ENCODE data around the gene ZFP36L1. TPM values are rescaled to one million over a fixed set of nuclear protein-coding genes. Genes with fewer than 3 reads are reported as not detected.

The ZFP36L1 gene
- total and polyA plus RNA-seq, 9 of the 15 experiments (the other 6 are each of a cell fraction or from before 2014, with no cell fraction given) = 1.3 to 26.6 (median 3.7) TPM

- no peak for TF ChIP-seq DLX4 (CRISPR knock-in tag; IDR thresholded peaks at IDR 0.05)
- no peak for TF ChIP-seq GTF2E2 (tag; IDR thresholded peaks at IDR 0.05)
- TF ChIP-seq IRF1 (CRISPR knock-in tag; IDR thresholded peaks at IDR 0.05; ENCODE audit: borderline replicate concordance) = no peak
- TF ChIP-seq ZNF511 (CRISPR knock-in tag; IDR thresholded peaks at IDR 0.05) = no peak
- peak; percentile 17 for TF ChIP-seq MEIS2 (IDR thresholded peaks at IDR 0.05; ENCODE audit: partially characterized antibody)
- TF ChIP-seq ZNF280A (IDR thresholded peaks at IDR 0.05; ENCODE audit: low read depth, partially characterized antibody) = no peak
- TF ChIP-seq SRSF1 (IDR thresholded peaks at IDR 0.05; ENCODE audit: low read depth, low read length) = no peak
- TF ChIP-seq MITF (IDR thresholded peaks at IDR 0.05) = no peak
- no peak for TF ChIP-seq HBP1 (CRISPR knock-in tag; IDR thresholded peaks at IDR 0.05)
- TF ChIP-seq NRF1 (conservative IDR thresholded peaks at IDR 0.05 in 1 of 2, IDR thresholded peaks at IDR 0.05 in 1 of 2) = no peak
- TF ChIP-seq ZNF695 (CRISPR knock-in tag; IDR thresholded peaks at IDR 0.05) = no peak
- 0 out of 2 replicates have a peak, but pooled peaks have one; percentile 30 for TF ChIP-seq LCOR (CRISPR knock-in tag; IDR thresholded peaks at IDR 0.05)
- TF ChIP-seq ZFP36 (IDR thresholded peaks at IDR 0.05; ENCODE audit: low read depth, low read length, partially characterized antibody) = peak; percentile 38
- TF ChIP-seq PTBP1 (IDR thresholded peaks at IDR 0.05; ENCODE audit: low read depth, low read length) = no peak
- no peak for TF ChIP-seq CREM (IDR thresholded peaks at IDR 0.05; ENCODE audit: low read depth)
- TF ChIP-seq KDM1A (IDR thresholded peaks at IDR 0.05) = peak in 1 of 2 experiments; percentile 13; a peak in 2 of 4 replicates
- no peak for TF ChIP-seq ZNF431 (CRISPR knock-in tag; IDR thresholded peaks at IDR 0.05)
- TF ChIP-seq ZBTB17 (CRISPR knock-in tag; IDR thresholded peaks at IDR 0.05) = no peak; the same call in 1 of the 2 replicates
- peak; percentile 13; the same call in 1 of the 2 replicates for TF ChIP-seq NCOR1 (IDR thresholded peaks at IDR 0.05)
- TF ChIP-seq ILK (tag; IDR thresholded peaks at IDR 0.05; ENCODE audit: borderline replicate concordance, low read depth) = no peak
- no peak for TF ChIP-seq HNRNPL (IDR thresholded peaks at IDR 0.05; ENCODE audit: low read depth, low read length)
- no peak for TF ChIP-seq ZNF76 (CRISPR knock-in tag; IDR thresholded peaks at IDR 0.05; ENCODE audit: borderline replicate concordance)
Observed at GRCh38 chr14:68781161-68782021, 11.5 kb downstream of the ZFP36L1 start (continued).
